Dermis microvascular lymphatic vessel endothelial cell (primary cell): Measurements from ENCODE around the gene TLK2. TPM values are rescaled to one million over a fixed set of nuclear protein-coding genes. Genes with fewer than 3 reads are reported as not detected.

Experiments used
- DNase-seq, 2 donors: peaks; one replicate each; pipeline versions ENCODE4 v3.0.0 to v3.0.0-alpha.2; 2010; ENCODE audit warnings: low read depth in 2 of 2
- total RNA-seq: library from RNA; depleted of rRNA; stranded (reverse); fragments of >200 nt; gene quantifications from 2 replicates; pipeline ENCODE4 v1.2.1, GENCODE V29; 2014

Gene TLK2
- total RNA-seq, 1 donor from 2014 or later: 35.6 TPM

- DNase-seq: no peak
Observed at GRCh38 chr17:62653826-62654761, 175.5 kb downstream of the TLK2 start.

DNA sequence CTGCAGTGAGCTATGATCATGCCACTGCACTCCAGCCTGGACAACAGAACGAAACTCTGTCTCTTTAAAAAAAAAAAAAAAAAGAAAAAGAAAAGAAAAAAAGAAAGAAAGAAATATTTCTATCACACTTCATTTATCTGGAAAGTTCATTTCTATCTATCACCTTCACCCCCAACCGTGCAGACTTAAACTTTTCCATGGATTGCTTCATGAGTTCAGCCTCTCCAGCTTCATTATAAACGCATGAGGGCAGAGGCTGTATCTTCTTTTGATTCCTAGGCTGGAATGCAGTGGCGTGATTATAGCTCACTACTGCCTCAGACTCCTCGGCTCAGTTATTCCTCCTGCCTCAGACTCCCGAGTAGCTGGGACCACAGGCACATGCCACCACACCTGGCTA, 177.0 kb downstream of the TLK2 start:
- no peak for DNase-seq

DNA sequence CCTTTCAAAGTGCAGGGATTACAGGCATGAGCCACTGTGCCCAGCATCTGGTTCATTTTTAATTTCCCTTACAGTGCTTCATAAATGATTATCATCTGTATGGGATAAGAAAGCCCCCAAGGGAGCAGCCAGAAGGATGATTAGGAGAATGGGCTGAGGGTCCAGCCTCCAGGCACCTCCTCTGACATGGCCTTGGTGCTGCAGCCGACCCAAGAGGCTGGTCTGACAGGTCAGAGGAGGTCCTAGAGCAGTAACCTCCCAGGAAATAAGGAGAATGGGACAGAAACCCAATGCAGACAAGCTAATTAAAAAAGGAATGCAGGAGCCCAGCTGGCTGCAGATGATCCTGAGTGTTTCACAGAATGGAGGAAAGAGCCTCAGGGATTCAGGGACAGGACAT, 177.8 kb downstream of the TLK2 start:
- no peak for DNase-seq

GRCh38 chr17:62657145-62657665, 178.6 kb downstream of the TLK2 start:
- no peak for DNase-seq

GRCh38 chr17:62657690-62658089, 179.1 kb downstream of the TLK2 start:
- DNase-seq: no peak

GRCh38 chr17:62658136-62658920, 179.7 kb downstream of the TLK2 start:
- no peak for DNase-seq

- DNase-seq: no peak
Observed at GRCh38 chr17:62660629-62661118, 182.0 kb downstream of the TLK2 start.

GRCh38 chr17:62661337-62661736, 182.7 kb downstream of the TLK2 start:
- DNase-seq: no peak

GRCh38 chr17:62662855-62663254, 184.2 kb downstream of the TLK2 start:
- DNase-seq: no peak

Other genes starting within 250 kb of the TLK2 start
- gene EFCAB3, start 98.3 kb upstream of the TLK2 start, total RNA-seq: not detected in 2 replicates
- gene METTL2A, start 54.9 kb upstream of the TLK2 start, total RNA-seq: 13.9 and 14.8 TPM in 2 replicates
- gene MRC2, start 148.8 kb downstream of the TLK2 start, total RNA-seq: 9.2 and 13.9 TPM in 2 replicates